ENCODE measurements around the gene SMIM14.
"Not testable (repeated sequence)": the region's sequence is repeated elsewhere in the genome, so short reads cannot be mapped to it uniquely, and the experiment has no call there.

The SMIM14 gene

DNA sequence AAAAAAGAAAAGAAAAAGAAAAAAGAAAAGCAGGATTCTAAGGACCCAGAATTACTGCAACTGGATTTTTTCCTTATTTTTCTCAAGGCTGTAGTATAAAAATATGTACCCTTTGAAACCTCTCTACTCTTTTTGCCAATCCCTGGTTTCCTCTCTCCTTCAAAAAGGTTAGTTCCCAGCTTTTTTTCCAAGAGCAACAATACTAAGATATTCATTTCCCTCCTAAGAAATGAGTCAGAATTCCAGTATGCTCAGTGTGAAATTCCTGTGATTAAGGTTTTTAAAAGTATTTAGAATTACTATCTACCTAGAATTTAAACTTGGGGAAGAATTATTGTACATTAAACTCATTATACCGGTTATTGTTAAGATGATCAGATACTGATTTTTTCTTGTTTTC, 22.0 kb downstream of the SMIM14 start:
- H3K4me1 ChIP-seq, result peaks cover 8 to 48% (median 36%) of the 10 kb centered on the region in 10 experiments; a peak in 18 of 20 replicates

DNA sequence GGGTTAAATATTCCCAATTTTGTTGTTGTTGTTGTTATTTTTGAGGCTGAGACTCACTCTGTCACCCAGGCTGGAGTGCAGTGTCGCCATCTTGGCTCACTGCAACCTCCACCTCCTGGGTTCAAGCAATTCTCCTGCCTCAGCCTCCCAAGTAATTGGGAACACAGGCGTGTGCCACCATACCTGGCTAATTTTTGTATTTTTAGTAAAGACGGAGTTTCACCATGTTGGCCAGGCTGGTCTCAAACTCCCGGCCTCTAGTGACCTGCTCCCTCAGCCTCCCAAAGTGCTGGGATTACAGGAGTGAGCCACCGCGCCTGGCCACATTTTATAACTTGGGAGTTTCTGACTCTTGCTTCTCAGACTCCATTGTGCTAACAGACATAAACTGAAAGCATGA, 22.6 kb downstream of the SMIM14 start:
- H3K4me3 ChIP-seq; H3K9ac ChIP-seq; H3K27ac ChIP-seq; H4K20me1 ChIP-seq; H3K36me3 ChIP-seq; H3K9me3 ChIP-seq (replicated peaks in 1 of 11); H3K4me2 ChIP-seq; H3K27me3 ChIP-seq: not testable (repeated sequence)
- H3K4me1 ChIP-seq, result peaks cover 8 to 49% (median 36%) of the 10 kb centered on the region in 10 experiments; a peak in 18 of 20 replicates

More for the DNA sequence above, 22.0 kb downstream of the SMIM14 start:
- no peaks in the 10 kb centered on the region for H3K27me3 ChIP-seq
- no peak for TF ChIP-seq Cebpa-rat (IDR thresholded peaks at IDR 0.05)
- no peaks in the 10 kb centered on the region for H3K9me3 ChIP-seq (replicated peaks in 1 of 11)
- no peak overlapping the region for H3K4me3 ChIP-seq
- no peak overlapping the region for H3K4me2 ChIP-seq
- H3K36me3 ChIP-seq, result 0 out of 22 replicates have a peak, but pooled peaks cover 0 to 1% (median 0%) of the 10 kb centered on the region in 11 experiments
- peaks cover 0 to 8% (median 0%) of the 10 kb centered on the region in 11 experiments; a peak in 1 of 22 replicates for H4K20me1 ChIP-seq
- H3K9ac ChIP-seq, result no peak overlapping the region
- H3K27ac ChIP-seq, result no peak overlapping the region

- Histone ChIP-seq H3K4me1 (peaks cover 17 to 52% (median 36%) of the 10 kb centered on the region in 10 experiments), H3K4me2 (peak overlapping the region in 7 of 11 experiments; percentile 25 to 67 (median 57); a peak in 8 of 22 replicates), H3K4me3 (no peak overlapping the region), H3K9ac (no peak overlapping the region), H3K9me3 (replicated peaks in 1 of 11) (no peaks in the 10 kb centered on the region), H3K36me3 (0 out of 22 replicates have a peak, but pooled peaks cover 0 to 6% (median 0%) of the 10 kb centered on the region in 11 experiments), H3K27me3 (no peaks in the 10 kb centered on the region), H3K27ac (no peak overlapping the region), H4K20me1 (peaks cover 0 to 5% (median 0%) of the 10 kb centered on the region in 11 experiments; a peak in 2 of 22 replicates)
- no peak for TF ChIP-seq Cebpa-rat (IDR thresholded peaks at IDR 0.05)
These were observed 24.0 kb downstream of the SMIM14 start for GRCh38 chr4:39614487-39615162.

DNA sequence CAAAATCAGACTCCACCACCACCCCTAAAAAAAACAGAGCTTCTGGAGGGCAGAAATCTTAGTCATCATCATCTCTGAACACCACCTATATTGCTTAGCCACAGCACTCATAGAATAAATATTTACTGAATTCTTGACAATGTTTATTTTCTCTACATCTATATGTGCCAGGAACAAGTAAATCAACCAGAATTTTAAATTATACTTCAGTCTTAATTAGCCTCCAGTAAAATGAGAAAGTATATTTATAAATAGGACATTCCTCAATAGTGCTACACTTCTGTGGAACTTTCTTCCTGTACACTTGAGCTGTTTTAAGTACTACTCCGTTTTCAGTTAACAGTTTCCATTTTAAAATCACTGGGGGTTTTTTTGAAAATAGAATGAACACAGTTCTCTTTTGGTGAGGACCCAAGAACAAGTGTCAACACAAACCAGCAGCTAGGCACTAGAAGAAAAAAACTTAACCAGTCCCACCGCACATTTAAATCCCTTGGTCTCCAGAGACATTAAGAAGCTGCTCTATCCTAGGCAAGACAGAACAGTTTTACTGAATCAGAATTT, 25.5 kb downstream of the SMIM14 start:
- Histone ChIP-seq H3K4me2 (peak overlapping the region; percentile 24 to 67 (median 50); a peak in 20 of 22 replicates), H3K27ac (0 out of 22 replicates have a peak overlapping the region, but pooled peaks of 1 of the 11 experiments have one; percentile 10), H3K9me3 (replicated peaks in 1 of 11) (peaks cover 0 to 2% (median 0%) of the 10 kb centered on the region in 11 experiments; a peak in 1 of 22 replicates), H3K27me3 (no peaks in the 10 kb centered on the region), H3K4me1 (peaks cover 26 to 47% (median 35%) of the 10 kb centered on the region in 10 experiments), H3K4me3 (peak overlapping the region in 2 of 10 experiments; percentile 2 to 7; a peak in 2 of 20 replicates), H3K36me3 (0 out of 22 replicates have a peak, but pooled peaks cover 0 to 6% (median 0%) of the 10 kb centered on the region in 11 experiments), H3K9ac (peak overlapping the region in 1 of 11 experiments; percentile 50; a peak in 2 of 22 replicates), H4K20me1 (peaks cover 0 to 11% (median 0%) of the 10 kb centered on the region in 11 experiments; a peak in 3 of 22 replicates)
- TF ChIP-seq Cebpa-rat (IDR thresholded peaks at IDR 0.05), result no peak

DNA sequence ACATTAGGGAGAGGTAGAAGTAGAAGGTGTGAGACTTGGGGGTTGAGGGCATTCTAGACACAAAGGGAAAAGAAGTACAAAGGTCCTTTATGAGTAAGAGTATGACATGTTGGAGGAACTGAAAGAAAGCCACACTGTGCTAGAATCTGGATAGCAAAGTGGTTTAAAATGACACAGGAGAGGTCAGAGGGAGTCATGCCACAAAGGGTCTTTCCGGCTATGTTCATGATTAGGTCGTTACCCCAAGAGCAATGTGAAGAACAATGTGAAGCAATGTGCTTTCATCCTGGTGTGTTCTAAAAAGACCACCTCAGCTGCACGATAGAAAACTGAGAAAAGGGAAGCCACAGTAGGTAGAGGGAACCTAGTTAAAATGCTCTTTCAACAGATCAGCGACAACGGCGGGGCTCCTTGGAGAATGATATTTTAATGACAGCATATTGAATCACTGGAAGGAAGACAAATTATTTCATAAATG, 29.2 kb downstream of the SMIM14 start:
- Histone ChIP-seq H4K20me1 (peaks cover 0 to 11% (median 0%) of the 10 kb centered on the region in 11 experiments; a peak in 3 of 22 replicates), H3K36me3 (peaks cover 6 to 32% (median 17%) of the 10 kb centered on the region in 11 experiments; a peak in 18 of 22 replicates)

GRCh38 chr4:39608451-39608850, 30.2 kb downstream of the SMIM14 start:
- Histone ChIP-seq H4K20me1 (peaks cover 0 to 11% (median 0%) of the 10 kb centered on the region in 11 experiments; a peak in 3 of 22 replicates), H3K4me3 (no peak overlapping the region), H3K4me2 (peak overlapping the region in 2 of 11 experiments; percentile 22 to 73; a peak in 5 of 22 replicates), H3K27ac (no peak overlapping the region), H3K4me1 (peaks cover 16 to 36% (median 24%) of the 10 kb centered on the region in 10 experiments), H3K27me3 (no peaks in the 10 kb centered on the region), H3K9me3 (replicated peaks in 1 of 11) (peaks cover 11 to 27% (median 21%) of the 10 kb centered on the region in 11 experiments), H3K9ac (no peak overlapping the region), H3K36me3 (peaks cover 10 to 42% (median 26%) of the 10 kb centered on the region in 11 experiments; a peak in 18 of 22 replicates)
- TF ChIP-seq Cebpa-rat (IDR thresholded peaks at IDR 0.05), result no peak

More for the DNA sequence above, 29.2 kb downstream of the SMIM14 start:
- Histone ChIP-seq H3K27me3 (no peaks in the 10 kb centered on the region), H3K27ac (no peak overlapping the region), H3K4me1 (peaks cover 26 to 39% (median 32%) of the 10 kb centered on the region in 10 experiments), H3K9me3 (replicated peaks in 1 of 11) (peaks cover 11 to 27% (median 21%) of the 10 kb centered on the region in 11 experiments), H3K4me3 (no peak overlapping the region), H3K9ac (no peak overlapping the region), H3K4me2 (peak overlapping the region in 3 of 11 experiments; percentile 22 to 73 (median 32); a peak in 5 of 22 replicates)
- TF ChIP-seq Cebpa-rat (IDR thresholded peaks at IDR 0.05), result no peak

DNA sequence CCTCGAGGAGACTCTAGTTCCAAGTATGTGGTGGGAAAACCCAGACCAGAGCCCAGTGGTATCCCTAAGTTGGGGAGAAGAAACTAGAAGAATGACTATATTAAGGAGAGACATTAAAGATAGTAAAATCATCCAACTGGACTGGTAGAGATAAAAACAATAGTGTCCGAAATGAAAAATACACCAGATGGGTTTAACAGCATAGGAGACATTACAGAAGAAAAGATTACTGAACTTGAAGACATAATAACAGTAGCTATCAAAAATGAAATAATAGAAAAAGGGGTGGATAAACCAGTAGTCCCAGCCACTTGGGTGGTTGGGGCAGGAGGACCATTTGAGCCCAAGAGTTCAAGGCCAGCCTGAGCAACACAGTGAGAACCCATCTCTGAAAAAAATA, 31.9 kb downstream of the SMIM14 start:
- peaks cover 0 to 11% (median 0%) of the 10 kb centered on the region in 11 experiments; a peak in 3 of 22 replicates for H4K20me1 ChIP-seq
- H3K27ac ChIP-seq, result no peak overlapping the region
- H3K4me3 ChIP-seq, result no peak overlapping the region
- no peak overlapping the region for H3K9ac ChIP-seq
- peaks cover 11 to 27% (median 21%) of the 10 kb centered on the region in 11 experiments for H3K9me3 ChIP-seq (replicated peaks in 1 of 11)
- H3K4me2 ChIP-seq, result no peak overlapping the region
- TF ChIP-seq Cebpa-rat (IDR thresholded peaks at IDR 0.05), result no peak
- peaks cover 10 to 53% (median 33%) of the 10 kb centered on the region in 11 experiments; a peak in 19 of 22 replicates for H3K36me3 ChIP-seq
- peaks cover 0 to 25% (median 9%) of the 10 kb centered on the region in 10 experiments; a peak in 18 of 20 replicates for H3K4me1 ChIP-seq
- H3K27me3 ChIP-seq, result no peaks in the 10 kb centered on the region

GRCh38 chr4:39597695-39598381, 40.8 kb downstream of the SMIM14 start:
- Histone ChIP-seq H3K27ac (no peak overlapping the region), H3K9ac (no peak overlapping the region)
- TF ChIP-seq Cebpa-rat (IDR thresholded peaks at IDR 0.05), result no peak

More at GRCh38 chr4:39597695-39598381, 40.8 kb downstream of the SMIM14 start:
- H3K4me3 ChIP-seq, result no peak overlapping the region
- no peaks in the 10 kb centered on the region for H3K27me3 ChIP-seq
- peaks cover 0 to 6% (median 0%) of the 10 kb centered on the region in 11 experiments; a peak in 4 of 22 replicates for H3K9me3 ChIP-seq (replicated peaks in 1 of 11)
- no peaks in the 10 kb centered on the region for H3K4me1 ChIP-seq
- H4K20me1 ChIP-seq, result no peaks in the 10 kb centered on the region
- no peak overlapping the region for H3K4me2 ChIP-seq
- peaks cover 0 to 40% (median 27%) of the 10 kb centered on the region in 11 experiments; a peak in 19 of 22 replicates for H3K36me3 ChIP-seq
